Hepatocyte (in vitro differentiated cells): ENCODE measurements around the gene YLPM1. TPM values are rescaled to one million over a fixed set of nuclear protein-coding genes. Genes with fewer than 3 reads are reported as not detected.
A peak's percentile ranks its signal among the peaks of the same experiment; 100 is the strongest.

ENCODE experiments used
- DNase-seq: peaks from one replicate; pipeline ENCODE4 v3.0.0-alpha.2; 2016; ENCODE audit warnings: low spot score
- H2AFZ ChIP-seq: fragments of 200-600 bp; sonication (generic); 2 replicates; pipeline ENCODE4 v1.6.0; 2016; ENCODE audit warnings: antibody characterized with exemption, mild to moderate bottlenecking
- H3K27ac ChIP-seq: fragments of 200-600 bp; sonication (generic); 2 replicates; pipeline ENCODE4 v1.5.1; 2016; ENCODE audit warnings: mild to moderate bottlenecking
- H3K27me3 ChIP-seq: fragments of 200-600 bp; sonication (generic); 2 replicates; pipeline ENCODE4 v1.6.1; 2016
- H3K36me3 ChIP-seq: fragments of 200-600 bp; sonication (generic); replicated peaks from 2 replicates; pipeline ENCODE4 v1.5.1; 2016; ENCODE audit warnings: low read depth; ENCODE audit not compliant: insufficient read depth
- H3K4me1 ChIP-seq: fragments of 200-600 bp; sonication (generic); 2 replicates; pipeline ENCODE4 v1.5.1; 2016; ENCODE audit warnings: mild to moderate bottlenecking, moderate library complexity; ENCODE audit not compliant: insufficient read depth
- H3K4me2 ChIP-seq: fragments of 200-600 bp; sonication (generic); 2 replicates; pipeline ENCODE4 v1.6.0; 2016
- H3K4me3 ChIP-seq: fragments of 200-600 bp; sonication (generic); 2 replicates; pipeline ENCODE4 v1.5.1; 2016; ENCODE audit warnings: mild to moderate bottlenecking
- H3K79me2 ChIP-seq: fragments of 200-600 bp; sonication (generic); 2 replicates; pipeline ENCODE4 v1.6.0; 2017; ENCODE audit warnings: mild to moderate bottlenecking
- H3K9me2 ChIP-seq: fragments of 200-600 bp; sonication (generic); replicated peaks from 2 replicates; pipeline ENCODE4 v1.6.0; 2017; ENCODE audit warnings: mild to moderate bottlenecking; ENCODE audit not compliant: insufficient read depth
- H3K9me3 ChIP-seq: fragments of 200-600 bp; sonication (generic); 2 replicates; pipeline ENCODE4 v1.5.1; 2016; ENCODE audit warnings: low read depth, mild to moderate bottlenecking
- H4K20me1 ChIP-seq: fragments of 200-600 bp; sonication (generic); 2 replicates; pipeline ENCODE4 v1.6.0; 2016; ENCODE audit warnings: mild to moderate bottlenecking; ENCODE audit not compliant: insufficient read depth, poor library complexity, severe bottlenecking
- CTCF ChIP-seq: fragments of 200-600 bp; sonication (generic); IDR thresholded peaks from 2 replicates; pipeline ENCODE4 v1.5.1; 2016; ENCODE audit warnings: antibody characterized with exemption, mild to moderate bottlenecking; ENCODE audit not compliant: poor library complexity
- EZH2 ChIP-seq: fragments of 200-600 bp; sonication (generic); IDR thresholded peaks from 2 replicates; pipeline ENCODE4 v1.6.1; 2016; ENCODE audit warnings: antibody characterized with exemption, mild to moderate bottlenecking, borderline replicate concordance
- EZH2phosphoT487 ChIP-seq: fragments of 200-600 bp; sonication (generic); IDR thresholded peaks from one replicate; pipeline ENCODE4 v1.6.1; 2018; ENCODE audit warnings: antibody characterized with exemption, mild to moderate bottlenecking, low read depth, moderate library complexity; ENCODE audit not compliant: unreplicated experiment, severe bottlenecking
- WGBS: methylation state at CpG from one replicate; pipeline ENCODE4 v1.1.6; 2016; ENCODE audit warnings: low lambda C conversion rate; ENCODE audit errors: missing lambda C conversion rate; 5-methylcytosine and 5-hydroxymethylcytosine counted together
- polyA plus RNA-seq: library from polyadenylated mRNA; unstranded; fragments of >200 nt; fragmentation: Nextera tagmentation; extraction: Ambion mirVana; gene quantifications from 2 replicates; pipeline ENCODE4 v1.2.1, GENCODE V29; 2016
- total RNA-seq: library from RNA; depleted of rRNA; stranded (reverse); fragments of >200 nt; gene quantifications from 2 replicates; pipeline ENCODE4 v1.2.3, GENCODE V29; 2014

Gene YLPM1
- total and polyA plus RNA-seq, 2 experiments from 2014 or later, result 20.2 to 44.8 TPM

- peak; percentile 15 for DNase-seq
- Histone ChIP-seq H3K9me3 (no peaks in the 10 kb centered on the region), H3K4me2 (peak overlapping the region; percentile 15), H3K79me2 (no peaks in the 10 kb centered on the region), H3K4me3 (no peak overlapping the region), H3K4me1 (peaks cover 18% of the 10 kb centered on the region), H3K36me3 (no peaks in the 10 kb centered on the region), H3K9me2 (no peaks in the 10 kb centered on the region), H3K27ac (peak overlapping the region; percentile 86), H3K27me3 (no peaks in the 10 kb centered on the region), H4K20me1 (no peaks in the 10 kb centered on the region), H2AFZ (no peak overlapping the region)
- no peak for TF ChIP-seq CTCF
- TF ChIP-seq EZH2phosphoT487, result no peak
- TF ChIP-seq EZH2, result no peak
- WGBS, result 40% methylated on average over 3 of the region's 3 CpGs
Measured at GRCh38 chr14:74846168-74846567, 83.1 kb downstream of the YLPM1 start.

- no peaks in the 10 kb centered on the region for H3K9me2 ChIP-seq
- no peak overlapping the region for H2AFZ ChIP-seq
- H3K4me2 ChIP-seq, result peak overlapping the region; percentile 15
- no peaks in the 10 kb centered on the region for H3K9me3 ChIP-seq
- DNase-seq, result no peak
- no peaks in the 10 kb centered on the region for H3K79me2 ChIP-seq
- H3K27me3 ChIP-seq, result no peaks in the 10 kb centered on the region
- H3K4me1 ChIP-seq, result peaks cover 18% of the 10 kb centered on the region
- whole genome bisulfite sequencing, result 85% methylated on average over 1 of the region's 1 CpG
- no peaks in the 10 kb centered on the region for H4K20me1 ChIP-seq
- H3K36me3 ChIP-seq, result no peaks in the 10 kb centered on the region
- no peak for TF ChIP-seq EZH2
- TF ChIP-seq EZH2phosphoT487, result no peak
- TF ChIP-seq CTCF, result no peak
- H3K4me3 ChIP-seq, result no peak overlapping the region
- peak overlapping the region; percentile 86 for H3K27ac ChIP-seq
Measured at GRCh38 chr14:74846968-74847665, 84.0 kb downstream of the YLPM1 start.

GRCh38 chr14:74848768-74849167, 85.7 kb downstream of the YLPM1 start:
- TF ChIP-seq EZH2phosphoT487, result no peak
- no peak overlapping the region for H3K27ac ChIP-seq
- H3K36me3 ChIP-seq, result no peaks in the 10 kb centered on the region
- no peak overlapping the region for H2AFZ ChIP-seq
- H3K9me2 ChIP-seq, result no peaks in the 10 kb centered on the region
- 87% methylated on average over 2 of the region's 2 CpGs for WGBS
- no peaks in the 10 kb centered on the region for H3K27me3 ChIP-seq
- H4K20me1 ChIP-seq, result no peaks in the 10 kb centered on the region
- H3K79me2 ChIP-seq, result no peaks in the 10 kb centered on the region
- no peak overlapping the region for H3K4me2 ChIP-seq
- no peak for DNase-seq
- no peaks in the 10 kb centered on the region for H3K9me3 ChIP-seq
- H3K4me1 ChIP-seq, result peaks cover 30% of the 10 kb centered on the region
- no peak overlapping the region for H3K4me3 ChIP-seq

- DNase-seq, result peak; percentile 16
- Histone ChIP-seq H4K20me1 (no peaks in the 10 kb centered on the region), H3K27ac (peak overlapping the region; percentile 83), H3K27me3 (no peaks in the 10 kb centered on the region), H3K9me3 (no peaks in the 10 kb centered on the region), H3K4me2 (peak overlapping the region; percentile 18), H3K4me1 (peaks cover 26% of the 10 kb centered on the region), H3K4me3 (no peak overlapping the region), H2AFZ (no peak overlapping the region), H3K79me2 (no peaks in the 10 kb centered on the region), H3K36me3 (no peaks in the 10 kb centered on the region), H3K9me2 (no peaks in the 10 kb centered on the region)
- 35% methylated on average over 2 of the region's 2 CpGs for WGBS
- TF ChIP-seq EZH2phosphoT487, result no peak
- TF ChIP-seq EZH2, result no peak
- TF ChIP-seq CTCF, result no peak
Measured at GRCh38 chr14:74852922-74853530, 89.9 kb downstream of the YLPM1 start.
